GM12865 (cell line): ENCODE data around the gene PSAP.

Experiments used
- DNase-seq: peaks from one replicate; pipeline ENCODE4 v3.0.0; 2010; ENCODE audit warnings: low read depth
- H3K4me3 ChIP-seq: 2 replicates; pipeline ENCODE4 v1.5.1; 2011; ENCODE audit warnings: mild to moderate bottlenecking, low read depth, low read length, control low read depth
- TF ChIP-seq, protein P1 (sequence below): IDR thresholded peaks from 2 replicates; pipeline ENCODE4 v1.5.1; 2011; ENCODE audit warnings: low read length, control low read depth, low read depth, inconsistent platforms; ENCODE audit not compliant: insufficient read depth; ENCODE audit errors: missing control alignments

Gene PSAP

DNA sequence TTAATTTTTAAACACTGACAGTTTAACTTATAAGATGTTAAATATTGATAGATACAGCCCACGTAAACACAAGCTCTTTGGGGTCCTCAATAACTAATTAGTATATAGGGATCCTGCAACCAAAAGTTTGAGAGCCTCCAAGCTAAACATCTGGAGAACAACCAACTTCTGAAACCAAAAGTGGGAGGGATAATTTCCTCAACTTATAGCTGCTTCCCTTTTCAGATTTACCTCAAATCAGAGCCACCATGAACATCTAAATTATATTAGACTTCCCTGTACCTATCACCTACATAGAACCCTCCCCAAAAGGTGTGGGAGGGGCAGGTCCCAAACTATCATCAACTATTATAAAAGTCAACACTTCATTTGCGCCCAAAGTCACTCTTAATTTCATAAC is 8.6 kb downstream of the PSAP start:
- DNase-seq = no peak
- TF ChIP-seq, protein P1, sequence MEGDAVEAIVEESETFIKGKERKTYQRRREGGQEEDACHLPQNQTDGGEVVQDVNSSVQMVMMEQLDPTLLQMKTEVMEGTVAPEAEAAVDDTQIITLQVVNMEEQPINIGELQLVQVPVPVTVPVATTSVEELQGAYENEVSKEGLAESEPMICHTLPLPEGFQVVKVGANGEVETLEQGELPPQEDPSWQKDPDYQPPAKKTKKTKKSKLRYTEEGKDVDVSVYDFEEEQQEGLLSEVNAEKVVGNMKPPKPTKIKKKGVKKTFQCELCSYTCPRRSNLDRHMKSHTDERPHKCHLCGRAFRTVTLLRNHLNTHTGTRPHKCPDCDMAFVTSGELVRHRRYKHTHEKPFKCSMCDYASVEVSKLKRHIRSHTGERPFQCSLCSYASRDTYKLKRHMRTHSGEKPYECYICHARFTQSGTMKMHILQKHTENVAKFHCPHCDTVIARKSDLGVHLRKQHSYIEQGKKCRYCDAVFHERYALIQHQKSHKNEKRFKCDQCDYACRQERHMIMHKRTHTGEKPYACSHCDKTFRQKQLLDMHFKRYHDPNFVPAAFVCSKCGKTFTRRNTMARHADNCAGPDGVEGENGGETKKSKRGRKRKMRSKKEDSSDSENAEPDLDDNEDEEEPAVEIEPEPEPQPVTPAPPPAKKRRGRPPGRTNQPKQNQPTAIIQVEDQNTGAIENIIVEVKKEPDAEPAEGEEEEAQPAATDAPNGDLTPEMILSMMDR = no peak
- H3K4me3 ChIP-seq = no peak overlapping the region

DNA sequence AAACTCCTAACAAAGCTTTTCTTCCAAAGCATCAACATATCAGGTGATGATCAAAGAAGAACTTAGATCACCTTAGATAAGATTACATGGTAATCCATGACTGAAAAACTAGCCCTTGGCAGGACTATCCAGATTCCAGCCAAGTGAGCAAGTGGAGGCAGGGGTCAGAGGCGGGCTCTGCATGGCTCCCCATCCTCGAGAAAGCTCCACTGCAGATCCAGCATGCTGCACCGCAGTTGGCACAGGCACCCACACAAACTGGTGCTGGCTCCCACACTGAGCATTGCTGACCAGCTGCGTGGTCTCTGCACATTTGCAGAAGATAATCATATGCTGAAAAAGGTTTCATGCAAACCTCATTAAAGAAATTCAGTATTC is 10.1 kb downstream of the PSAP start:
- H3K4me3 ChIP-seq = no peak overlapping the region
- DNase-seq = no peak
- TF ChIP-seq, protein P1 = no peak

DNA sequence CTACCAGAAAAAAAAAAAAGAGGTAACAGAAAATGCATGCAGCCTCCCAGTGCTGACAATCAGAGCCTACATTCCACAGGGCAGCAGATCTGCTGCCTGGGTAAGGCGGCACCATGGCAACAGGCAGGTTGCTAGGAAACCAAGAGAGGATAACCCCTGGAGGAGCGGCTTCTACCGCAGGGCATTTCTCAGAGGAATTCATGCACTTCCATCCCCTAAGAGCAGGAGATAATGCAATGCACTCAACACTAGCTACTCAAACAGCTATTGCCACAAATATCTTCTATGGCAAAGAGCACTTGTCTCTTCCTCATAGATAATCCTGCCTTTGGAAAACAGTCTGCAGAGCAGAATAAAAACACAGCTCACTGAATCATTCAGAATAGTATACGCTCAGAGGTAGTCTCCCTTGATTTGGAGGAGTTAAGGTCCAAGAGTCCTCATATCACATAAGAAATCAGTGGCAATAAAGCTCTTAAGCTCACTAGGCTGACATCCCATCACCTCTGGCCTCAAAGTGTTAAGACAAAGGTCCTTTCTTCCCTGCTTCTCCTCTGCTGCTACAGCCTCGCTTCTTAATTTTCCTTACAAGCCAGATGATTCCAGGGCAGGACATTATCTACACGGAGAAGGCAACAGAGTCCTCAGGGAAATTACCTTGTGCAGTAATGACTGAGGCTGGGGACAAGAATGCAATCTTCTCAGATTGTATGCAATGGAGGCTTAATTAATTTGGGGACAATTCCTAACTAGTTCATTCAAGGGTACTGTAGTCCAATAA is 10.7 kb downstream of the PSAP start:
- DNase-seq = no peak
- H3K4me3 ChIP-seq = no peak overlapping the region
- TF ChIP-seq, protein P1 = no peak

DNA sequence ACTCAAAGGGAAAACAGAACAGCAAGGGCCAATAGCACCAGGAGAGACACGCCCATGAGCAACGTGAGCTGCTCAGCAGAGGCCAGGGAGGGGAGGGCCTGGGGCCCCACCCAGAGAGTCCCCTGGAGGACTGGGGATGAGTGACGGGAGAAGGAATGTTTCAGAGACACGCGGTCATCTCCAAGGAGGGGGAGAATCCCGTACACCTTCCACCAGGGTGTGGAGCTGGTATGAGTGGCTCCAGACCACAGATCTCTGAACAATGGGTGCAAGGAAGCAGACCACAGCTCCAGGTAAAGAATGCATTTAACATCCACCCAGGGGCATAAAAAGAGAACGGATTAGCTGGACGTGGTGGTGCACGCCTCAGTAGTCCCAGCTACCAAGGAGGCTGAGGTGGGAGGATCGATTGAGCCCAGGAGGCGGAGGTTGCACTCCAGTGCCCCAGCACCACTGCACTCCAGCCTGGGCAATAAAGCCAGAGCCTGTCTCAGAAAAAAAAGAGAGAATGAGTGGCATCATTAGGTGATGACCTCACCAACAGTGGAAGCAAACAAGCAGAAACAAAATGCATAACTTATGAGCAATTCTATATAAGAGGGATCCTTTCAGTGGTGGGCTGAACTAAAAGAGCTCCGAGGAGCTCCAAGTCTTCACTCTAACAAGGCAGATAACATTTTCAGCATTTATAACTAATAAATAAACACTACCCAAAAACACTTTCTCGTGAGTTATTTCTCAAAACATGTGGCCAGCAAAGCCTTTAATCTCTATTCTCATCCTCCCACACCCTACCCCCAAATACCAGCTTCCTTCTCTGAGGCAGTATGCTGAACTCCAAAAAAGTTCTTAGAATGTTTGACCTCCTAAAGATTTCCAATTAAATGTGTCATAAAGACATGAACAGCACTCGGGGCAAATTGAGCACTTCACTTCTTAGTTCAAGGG is 12.5 kb downstream of the PSAP start:
- H3K4me3 ChIP-seq = no peak overlapping the region
- DNase-seq = no peak
- TF ChIP-seq, protein P1 = no peak

DNA sequence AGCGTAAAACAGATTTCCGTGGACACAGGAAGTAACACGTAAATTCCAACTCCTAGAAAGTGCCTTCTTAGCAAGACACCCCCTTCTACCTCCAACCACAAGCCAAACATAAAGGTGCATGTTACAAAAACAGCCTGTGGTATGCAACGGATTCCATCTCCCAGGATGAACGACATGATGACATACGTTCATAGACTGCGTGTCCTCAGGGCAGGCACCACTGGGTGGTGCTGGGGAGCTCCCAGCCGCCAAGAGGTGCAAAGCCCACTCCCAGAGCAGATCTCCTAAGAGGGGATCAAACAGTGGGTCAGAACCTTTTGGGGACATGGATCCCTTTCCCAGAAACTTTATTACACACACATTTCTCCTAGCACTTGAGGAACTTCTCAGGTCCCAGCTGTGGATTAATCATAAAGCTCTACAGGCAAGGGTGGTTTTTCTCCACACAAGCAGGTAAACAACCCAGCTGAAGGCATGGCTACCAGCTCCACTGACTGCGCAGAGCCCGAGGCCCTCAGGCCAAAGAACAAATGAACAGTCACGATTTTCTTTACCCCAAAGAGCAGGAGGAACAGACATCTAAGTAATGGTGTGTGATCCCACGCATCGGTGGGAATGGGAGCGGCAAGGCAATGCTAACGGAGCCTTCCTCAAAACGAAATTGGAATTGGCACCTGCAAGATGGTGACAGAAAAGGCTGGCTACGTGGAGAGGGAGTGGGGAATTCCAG is 13.8 kb downstream of the PSAP start:
- no peak overlapping the region for H3K4me3 ChIP-seq
- peak; percentile 47 for DNase-seq
- TF ChIP-seq, protein P1 = peak; percentile 28

DNA sequence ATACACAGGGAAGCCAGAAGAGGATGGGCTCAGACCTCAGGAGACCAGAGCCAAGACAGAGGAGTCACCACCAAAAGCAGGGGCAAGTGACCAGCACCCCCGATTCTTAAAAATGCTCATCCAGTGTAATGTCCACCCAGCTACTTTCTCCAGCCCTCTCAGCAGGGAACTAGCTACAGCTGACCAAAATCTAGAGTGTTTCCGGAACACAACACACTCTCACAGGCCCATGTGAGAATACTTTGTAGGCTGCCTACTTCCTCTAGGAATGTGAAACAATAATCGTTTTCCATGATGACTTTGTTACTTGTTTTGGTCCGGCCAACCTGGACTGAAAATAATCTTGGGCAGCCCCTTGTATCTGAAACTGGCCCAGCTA is 14.5 kb downstream of the PSAP start:
- TF ChIP-seq, protein P1 = no peak
- H3K4me3 ChIP-seq = peak overlapping the region; percentile 6; the same call in 1 of the 2 replicates
- peak; percentile 70 for DNase-seq
